ENCODE measurements around the gene ZSCAN4.

DNA sequence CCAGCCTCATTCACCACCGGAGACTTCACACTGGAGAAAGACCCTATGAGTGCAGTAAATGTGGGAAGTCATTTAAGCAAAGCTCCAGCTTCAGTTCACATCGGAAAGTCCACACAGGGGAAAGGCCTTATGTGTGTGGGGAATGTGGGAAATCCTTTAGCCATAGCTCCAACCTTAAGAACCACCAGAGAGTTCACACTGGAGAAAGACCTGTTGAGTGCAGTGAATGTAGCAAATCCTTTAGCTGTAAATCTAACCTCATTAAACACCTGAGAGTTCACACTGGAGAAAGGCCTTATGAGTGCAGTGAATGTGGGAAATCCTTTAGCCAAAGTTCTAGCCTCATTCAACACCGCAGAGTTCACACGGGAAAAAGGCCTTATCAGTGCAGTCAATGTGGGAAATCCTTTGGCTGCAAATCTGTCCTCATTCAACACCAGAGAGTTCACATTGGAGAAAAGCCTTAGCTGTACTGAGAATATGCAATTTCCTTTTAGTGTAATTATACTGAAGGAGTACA is 27.0 kb upstream of the ZSCAN4 start:
- TF ChIP-seq, protein P1, sequence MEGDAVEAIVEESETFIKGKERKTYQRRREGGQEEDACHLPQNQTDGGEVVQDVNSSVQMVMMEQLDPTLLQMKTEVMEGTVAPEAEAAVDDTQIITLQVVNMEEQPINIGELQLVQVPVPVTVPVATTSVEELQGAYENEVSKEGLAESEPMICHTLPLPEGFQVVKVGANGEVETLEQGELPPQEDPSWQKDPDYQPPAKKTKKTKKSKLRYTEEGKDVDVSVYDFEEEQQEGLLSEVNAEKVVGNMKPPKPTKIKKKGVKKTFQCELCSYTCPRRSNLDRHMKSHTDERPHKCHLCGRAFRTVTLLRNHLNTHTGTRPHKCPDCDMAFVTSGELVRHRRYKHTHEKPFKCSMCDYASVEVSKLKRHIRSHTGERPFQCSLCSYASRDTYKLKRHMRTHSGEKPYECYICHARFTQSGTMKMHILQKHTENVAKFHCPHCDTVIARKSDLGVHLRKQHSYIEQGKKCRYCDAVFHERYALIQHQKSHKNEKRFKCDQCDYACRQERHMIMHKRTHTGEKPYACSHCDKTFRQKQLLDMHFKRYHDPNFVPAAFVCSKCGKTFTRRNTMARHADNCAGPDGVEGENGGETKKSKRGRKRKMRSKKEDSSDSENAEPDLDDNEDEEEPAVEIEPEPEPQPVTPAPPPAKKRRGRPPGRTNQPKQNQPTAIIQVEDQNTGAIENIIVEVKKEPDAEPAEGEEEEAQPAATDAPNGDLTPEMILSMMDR (IDR thresholded peaks at IDR 0.05), result no peak
- TF ChIP-seq POLR2A (IDR thresholded peaks at IDR 0.05), result no peak
- no peak for TF ChIP-seq EP300 (IDR thresholded peaks at IDR 0.05)
- TF ChIP-seq POLR2AphosphoS5 (IDR thresholded peaks at IDR 0.05), result no peak

All from upper lobe of left lung (tissue), 4 donors.